Effector memory CD8-positive, alpha-beta T cell (primary cell): ENCODE results near the gene AKAP13.
"Not testable (repeated sequence)": the region's sequence is repeated elsewhere in the genome, so short reads cannot be mapped to it uniquely, and the experiment has no call there.

Experiments used
- ATAC-seq: fragments of 150-1000 bp; cut with Tn5 transposase; replicated peaks from 2 replicates; pipeline ENCODE4 v1.10.0; 2021; ENCODE audit warnings: mild to moderate bottlenecking, moderate library complexity
- DNase-seq, 3 experiments: peaks; one replicate each; pipeline ENCODE4 v3.0.0; 2021
- H3K27ac Mint-ChIP-seq, 2 donors: one replicate each; pipeline ENCODE4 v1.8.0; 2022; ENCODE audit warnings: mild to moderate bottlenecking in 2 of 2, mixed read lengths in 2 of 2, moderate library complexity in 2 of 2
- H3K27me3 Mint-ChIP-seq, 2 donors: one replicate each; pipeline ENCODE4 v1.8.0; 2022; ENCODE audit warnings: mixed read lengths in 2 of 2
- H3K36me3 Mint-ChIP-seq: one replicate; pipeline ENCODE4 v1.8.0; 2022; ENCODE audit warnings: mild to moderate bottlenecking, moderate library complexity, mixed read lengths; ENCODE audit not compliant: insufficient read depth
- H3K4me1 Mint-ChIP-seq, 2 donors: one replicate each; pipeline ENCODE4 v1.8.0; 2022; ENCODE audit warnings: low read depth in 2 of 2, mixed read lengths in 2 of 2
- H3K4me3 Mint-ChIP-seq, 2 donors: one replicate each; pipeline ENCODE4 v1.8.0; 2022; ENCODE audit warnings: mild to moderate bottlenecking in 2 of 2, mixed read lengths in 2 of 2, moderate library complexity in 2 of 2
- H3K9me3 Mint-ChIP-seq, 2 donors: one replicate each; pipeline ENCODE4 v1.8.0; 2022; ENCODE audit warnings: mixed read lengths in 2 of 2

The AKAP13 gene

GRCh38 chr15:85531083-85531482 lies 150.7 kb downstream of the AKAP13 start:
- Mint-ChIP-seq H3K36me3 (peaks cover 12% of the 10 kb centered on the region), H3K27me3 (no peaks in the 10 kb centered on the region), H3K27ac (peak overlapping the region; percentile 8 to 84), H3K4me3 (no peak overlapping the region), H3K4me1 (peaks cover 28 to 38% of the 10 kb centered on the region in 2 donors), H3K9me3 (no peaks in the 10 kb centered on the region)
- DNase-seq = no peak
- no peak for ATAC-seq

GRCh38 chr15:85532689-85533088 lies 152.3 kb downstream of the AKAP13 start:
- ATAC-seq (no peak), DNase-seq (no peak)
- Mint-ChIP-seq H3K27ac (peak overlapping the region; percentile 27 to 84), H3K27me3 (no peaks in the 10 kb centered on the region), H3K4me3 (no peak overlapping the region), H3K36me3 (peaks cover 7% of the 10 kb centered on the region), H3K9me3 (no peaks in the 10 kb centered on the region), H3K4me1 (peaks cover 27 to 38% of the 10 kb centered on the region in 2 donors)

GRCh38 chr15:85534031-85534430 lies 153.6 kb downstream of the AKAP13 start:
- Mint-ChIP-seq H3K27ac (peak overlapping the region; percentile 74 to 85), H3K9me3 (no peaks in the 10 kb centered on the region), H3K36me3 (peaks cover 8% of the 10 kb centered on the region), H3K27me3 (no peaks in the 10 kb centered on the region), H3K4me1 (peaks cover 27 to 38% of the 10 kb centered on the region in 2 donors), H3K4me3 (peak overlapping the region; percentile 20 to 66)
- ATAC-seq (peak; percentile 98), DNase-seq (no peak)

GRCh38 chr15:85535533-85536330 lies 155.3 kb downstream of the AKAP13 start:
- not testable (repeated sequence) for H3K9me3 Mint-ChIP-seq, H3K27me3 Mint-ChIP-seq
- peaks cover 32 to 33% of the 10 kb centered on the region in 2 donors for H3K4me1 Mint-ChIP-seq

GRCh38 chr15:85536341-85536740 lies 155.9 kb downstream of the AKAP13 start:
- Mint-ChIP-seq H3K4me3 (no peak overlapping the region), H3K36me3 (peaks cover 8% of the 10 kb centered on the region), H3K4me1 (peaks cover 35 to 36% of the 10 kb centered on the region in 2 donors), H3K9me3 (no peaks in the 10 kb centered on the region), H3K27ac (no peak overlapping the region), H3K27me3 (no peaks in the 10 kb centered on the region)
- ATAC-seq (no peak), DNase-seq (no peak)

More at GRCh38 chr15:85535533-85536330, 155.3 kb downstream of the AKAP13 start:
- H3K36me3 Mint-ChIP-seq, ATAC-seq, DNase-seq: not testable (repeated sequence)
- Mint-ChIP-seq H3K4me3 (peak overlapping the region in 1 of 2 donors; percentile 11), H3K27ac (peak overlapping the region in 1 of 2 donors; percentile 81)

GRCh38 chr15:85539491-85539890 lies 159.1 kb downstream of the AKAP13 start:
- Mint-ChIP-seq H3K4me1 (peaks cover 34 to 41% of the 10 kb centered on the region in 2 donors), H3K9me3 (no peaks in the 10 kb centered on the region), H3K4me3 (no peak overlapping the region), H3K27ac (peak overlapping the region in 1 of 2 donors; percentile 14), H3K27me3 (no peaks in the 10 kb centered on the region), H3K36me3 (peaks cover 12% of the 10 kb centered on the region)
- DNase-seq (no peak), ATAC-seq (no peak)

- no peak for ATAC-seq
- Mint-ChIP-seq H3K9me3 (no peaks in the 10 kb centered on the region), H3K4me1 (peaks cover 34 to 38% of the 10 kb centered on the region in 2 donors), H3K36me3 (peaks cover 15% of the 10 kb centered on the region), H3K4me3 (no peak overlapping the region), H3K27me3 (no peaks in the 10 kb centered on the region), H3K27ac (peak overlapping the region in 1 of 2 donors; percentile 22)
- DNase-seq = no peak
Measured at GRCh38 chr15:85540085-85540797, 159.8 kb downstream of the AKAP13 start.

GRCh38 chr15:85541744-85542143 lies 161.3 kb downstream of the AKAP13 start:
- H3K27me3 Mint-ChIP-seq = no peaks in the 10 kb centered on the region
- H3K4me1 Mint-ChIP-seq = peaks cover 26 to 31% of the 10 kb centered on the region in 2 donors
- peak; percentile 22 for ATAC-seq
- H3K9me3 Mint-ChIP-seq = no peaks in the 10 kb centered on the region
- no peak for DNase-seq
- H3K27ac Mint-ChIP-seq = peak overlapping the region in 1 of 2 donors; percentile 76
- peaks cover 15% of the 10 kb centered on the region for H3K36me3 Mint-ChIP-seq
- H3K4me3 Mint-ChIP-seq = no peak overlapping the region

GRCh38 chr15:85542488-85542887 lies 162.1 kb downstream of the AKAP13 start:
- H3K4me1 Mint-ChIP-seq = peaks cover 27 to 36% of the 10 kb centered on the region in 2 donors
- peaks cover 15% of the 10 kb centered on the region for H3K36me3 Mint-ChIP-seq
- H3K27ac Mint-ChIP-seq = peak overlapping the region in 1 of 2 donors; percentile 76
- no peak for DNase-seq
- no peaks in the 10 kb centered on the region for H3K27me3 Mint-ChIP-seq
- no peak overlapping the region for H3K4me3 Mint-ChIP-seq
- no peak for ATAC-seq
- H3K9me3 Mint-ChIP-seq = no peaks in the 10 kb centered on the region

GRCh38 chr15:85542895-85543331 lies 162.5 kb downstream of the AKAP13 start:
- DNase-seq (no peak), ATAC-seq (no peak)
- peak overlapping the region in 1 of 2 donors; percentile 71 for H3K4me3 Mint-ChIP-seq
- H3K36me3 Mint-ChIP-seq = peaks cover 13% of the 10 kb centered on the region
- H3K27ac Mint-ChIP-seq = peak overlapping the region; percentile 68 to 76
- H3K9me3 Mint-ChIP-seq = no peaks in the 10 kb centered on the region
- peaks cover 27 to 36% of the 10 kb centered on the region in 2 donors for H3K4me1 Mint-ChIP-seq
- H3K27me3 Mint-ChIP-seq = no peaks in the 10 kb centered on the region

- Mint-ChIP-seq H3K4me1 (peaks cover 27 to 36% of the 10 kb centered on the region in 2 donors), H3K27ac (peak overlapping the region; percentile 68 to 76), H3K27me3 (no peaks in the 10 kb centered on the region), H3K9me3 (no peaks in the 10 kb centered on the region), H3K4me3 (peak overlapping the region; percentile 66 to 71), H3K36me3 (peaks cover 13% of the 10 kb centered on the region)
- ATAC-seq (peak; percentile 81), DNase-seq (peak; percentile 15 to 24 (median 18))
Measured at GRCh38 chr15:85543741-85544155, 163.3 kb downstream of the AKAP13 start.

GRCh38 chr15:85545185-85545584 lies 164.8 kb downstream of the AKAP13 start:
- Mint-ChIP-seq H3K4me1 (peaks cover 20 to 36% of the 10 kb centered on the region in 2 donors), H3K4me3 (no peak overlapping the region), H3K27ac (no peak overlapping the region), H3K9me3 (no peaks in the 10 kb centered on the region), H3K27me3 (no peaks in the 10 kb centered on the region), H3K36me3 (peaks cover 13% of the 10 kb centered on the region)
- ATAC-seq (no peak), DNase-seq (no peak)

- DNase-seq (no peak), ATAC-seq (no peak)
- peaks cover 20 to 36% of the 10 kb centered on the region in 2 donors for H3K4me1 Mint-ChIP-seq
- no peaks in the 10 kb centered on the region for H3K9me3 Mint-ChIP-seq
- H3K4me3 Mint-ChIP-seq = no peak overlapping the region
- no peak overlapping the region for H3K27ac Mint-ChIP-seq
- H3K27me3 Mint-ChIP-seq = no peaks in the 10 kb centered on the region
- H3K36me3 Mint-ChIP-seq = peaks cover 13% of the 10 kb centered on the region
Measured at GRCh38 chr15:85545752-85546151, 165.3 kb downstream of the AKAP13 start.
